ENCODE results near the gene CDH2.
A peak's percentile ranks its signal among the peaks of the same experiment; 100 is the strongest.

The CDH2 gene

GRCh38 chr18:28167835-28168349 is 9.0 kb downstream of the CDH2 start:
- DNase-seq, result no peak

- no peak for DNase-seq
Observed at GRCh38 chr18:28164771-28165483, 12.0 kb downstream of the CDH2 start.

GRCh38 chr18:28163201-28163775 is 13.6 kb downstream of the CDH2 start:
- DNase-seq, result no peak

- DNase-seq, result no peak
Observed at GRCh38 chr18:28161608-28162599, 15.0 kb downstream of the CDH2 start.

- DNase-seq, result no peak
Observed at GRCh38 chr18:28159055-28159454, 17.9 kb downstream of the CDH2 start.

GRCh38 chr18:28158083-28158581 is 18.8 kb downstream of the CDH2 start:
- no peak for DNase-seq

- no peak for DNase-seq
Observed at GRCh38 chr18:28153485-28154065, 23.4 kb downstream of the CDH2 start.

- no peak for DNase-seq
Observed at GRCh38 chr18:28152754-28153153, 24.2 kb downstream of the CDH2 start.

GRCh38 chr18:28152354-28152753 is 24.6 kb downstream of the CDH2 start:
- no peak for DNase-seq

- DNase-seq, result no peak
Observed at GRCh38 chr18:28151434-28151833, 25.5 kb downstream of the CDH2 start.

GRCh38 chr18:28150925-28151324 is 26.0 kb downstream of the CDH2 start:
- no peak for DNase-seq

GRCh38 chr18:28149810-28150420 is 27.0 kb downstream of the CDH2 start:
- no peak for DNase-seq

- DNase-seq, result peak in 1 of 2 donors; percentile 5
Observed at GRCh38 chr18:28147674-28148171, 29.2 kb downstream of the CDH2 start.

- no peak for DNase-seq
Observed at GRCh38 chr18:28143725-28144124, 33.2 kb downstream of the CDH2 start.

- DNase-seq, result no peak
Observed at GRCh38 chr18:28138816-28139215, 38.1 kb downstream of the CDH2 start.

- no peak for DNase-seq
Observed at GRCh38 chr18:28136071-28136470, 40.9 kb downstream of the CDH2 start.

GRCh38 chr18:28134774-28135173 is 42.2 kb downstream of the CDH2 start:
- DNase-seq, result no peak

GRCh38 chr18:28132084-28132483 is 44.8 kb downstream of the CDH2 start:
- no peak for DNase-seq

GRCh38 chr18:28128659-28128980 is 48.3 kb downstream of the CDH2 start:
- no peak for DNase-seq

GRCh38 chr18:28127763-28128658 is 48.9 kb downstream of the CDH2 start:
- DNase-seq, result no peak

GRCh38 chr18:28127228-28127627 is 49.7 kb downstream of the CDH2 start:
- no peak for DNase-seq

Measured in inflammatory macrophage (primary cell).